ENCODE measurements around the gene LILRA6.
"Not testable (repeated sequence)": the region's sequence is repeated elsewhere in the genome, so short reads cannot be mapped to it uniquely, and the experiment has no call there.

LILRA6 gene

GRCh38 chr19:54201172-54201701, 41.4 kb downstream of the LILRA6 start:
- no peak for DNase-seq (ENCODE audit: low read depth)
- H3K4me3 ChIP-seq (ENCODE audit: low read length): peak overlapping the region; percentile 78
- TF ChIP-seq CTCF (conservative IDR thresholded peaks at IDR 0.05; ENCODE audit: low read length): no peak

- H3K4me3 ChIP-seq (ENCODE audit: low read length): no peak overlapping the region
- no peak for DNase-seq (ENCODE audit: low read depth)
- no peak for TF ChIP-seq CTCF (conservative IDR thresholded peaks at IDR 0.05; ENCODE audit: low read length)
Measured at GRCh38 chr19:54199401-54199800, 43.2 kb downstream of the LILRA6 start.

- H3K4me3 ChIP-seq (ENCODE audit: low read length): no peak overlapping the region
- DNase-seq (ENCODE audit: low read depth): no peak
- TF ChIP-seq CTCF (conservative IDR thresholded peaks at IDR 0.05; ENCODE audit: low read length): no peak
Measured at GRCh38 chr19:54197121-54197520, 45.5 kb downstream of the LILRA6 start.

- TF ChIP-seq CTCF (conservative IDR thresholded peaks at IDR 0.05; ENCODE audit: low read length): no peak
- DNase-seq (ENCODE audit: low read depth): no peak
- H3K4me3 ChIP-seq (ENCODE audit: low read length): no peak overlapping the region
Measured at GRCh38 chr19:54196536-54196935, 46.1 kb downstream of the LILRA6 start.

- DNase-seq (ENCODE audit: low read depth); H3K4me3 ChIP-seq (ENCODE audit: low read length): not testable (repeated sequence)
Measured at GRCh38 chr19:54194463-54194862, 48.1 kb downstream of the LILRA6 start.

- no peak for TF ChIP-seq CTCF (conservative IDR thresholded peaks at IDR 0.05; ENCODE audit: low read length)
- H3K4me3 ChIP-seq (ENCODE audit: low read length): no peak overlapping the region
- no peak for DNase-seq (ENCODE audit: low read depth)
Measured at GRCh38 chr19:54193011-54193410, 49.6 kb downstream of the LILRA6 start.

GRCh38 chr19:54191811-54192453, 50.7 kb downstream of the LILRA6 start:
- peak overlapping the region; percentile 72 for H3K4me3 ChIP-seq (ENCODE audit: low read length)
- no peak for DNase-seq (ENCODE audit: low read depth)
- no peak for TF ChIP-seq CTCF (conservative IDR thresholded peaks at IDR 0.05; ENCODE audit: low read length)
